ENCODE results near the gene RAB35. TPM values are rescaled to one million over a fixed set of nuclear protein-coding genes. Genes with fewer than 3 reads are reported as not detected.

The RAB35 gene
- polyA plus RNA-seq, 1 donor from 2014 or later: 60.2 TPM

DNA sequence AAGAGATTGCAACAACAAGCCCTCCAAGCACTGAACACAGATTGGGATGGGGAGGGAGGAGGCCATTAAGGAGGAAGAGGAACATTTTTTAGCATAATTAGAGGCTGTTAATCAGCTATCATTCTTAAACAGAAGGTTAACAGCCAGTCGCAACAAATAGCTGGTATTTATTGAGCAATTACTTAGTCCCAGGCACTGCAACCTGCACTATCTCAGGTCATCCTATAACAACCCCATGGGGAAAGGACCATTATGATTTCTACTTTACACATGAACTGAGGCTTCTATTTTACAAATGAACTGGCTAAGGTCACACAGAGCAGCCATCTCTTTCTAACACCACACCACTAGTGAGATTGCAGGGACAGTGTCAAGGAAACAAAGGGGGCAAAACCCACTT is 10.4 kb downstream of the RAB35 start:
- Histone ChIP-seq H3K4me2 (ENCODE audit: low read length) (no peak overlapping the region), H3K9me3 (ENCODE audit: low read length) (no peaks in the 10 kb centered on the region), H2AFZ (ENCODE audit: low read depth, low read length) (no peak overlapping the region), H3K9ac (ENCODE audit: low read length) (no peak overlapping the region), H3F3A (ENCODE audit: insufficient read depth, low read length, poor library complexity, severe bottlenecking) (no peaks in the 10 kb centered on the region), H3K9me2 (ENCODE audit: insufficient read depth, low read length) (no peaks in the 10 kb centered on the region), H3K27me3 (ENCODE audit: insufficient read depth, low read depth, low read length) (no peaks in the 10 kb centered on the region), H3K27ac (ENCODE audit: low read length) (no peak overlapping the region), H3K79me2 (replicated peaks; ENCODE audit: insufficient read depth, low read length) (no peaks in the 10 kb centered on the region), H3K4me3 (ENCODE audit: low read length) (no peak overlapping the region), H3K36me3 (ENCODE audit: insufficient read depth, low read length) (no peaks in the 10 kb centered on the region), H4K20me1 (ENCODE audit: insufficient read depth) (peaks cover 3% of the 10 kb centered on the region)
- TF ChIP-seq, protein P1, sequence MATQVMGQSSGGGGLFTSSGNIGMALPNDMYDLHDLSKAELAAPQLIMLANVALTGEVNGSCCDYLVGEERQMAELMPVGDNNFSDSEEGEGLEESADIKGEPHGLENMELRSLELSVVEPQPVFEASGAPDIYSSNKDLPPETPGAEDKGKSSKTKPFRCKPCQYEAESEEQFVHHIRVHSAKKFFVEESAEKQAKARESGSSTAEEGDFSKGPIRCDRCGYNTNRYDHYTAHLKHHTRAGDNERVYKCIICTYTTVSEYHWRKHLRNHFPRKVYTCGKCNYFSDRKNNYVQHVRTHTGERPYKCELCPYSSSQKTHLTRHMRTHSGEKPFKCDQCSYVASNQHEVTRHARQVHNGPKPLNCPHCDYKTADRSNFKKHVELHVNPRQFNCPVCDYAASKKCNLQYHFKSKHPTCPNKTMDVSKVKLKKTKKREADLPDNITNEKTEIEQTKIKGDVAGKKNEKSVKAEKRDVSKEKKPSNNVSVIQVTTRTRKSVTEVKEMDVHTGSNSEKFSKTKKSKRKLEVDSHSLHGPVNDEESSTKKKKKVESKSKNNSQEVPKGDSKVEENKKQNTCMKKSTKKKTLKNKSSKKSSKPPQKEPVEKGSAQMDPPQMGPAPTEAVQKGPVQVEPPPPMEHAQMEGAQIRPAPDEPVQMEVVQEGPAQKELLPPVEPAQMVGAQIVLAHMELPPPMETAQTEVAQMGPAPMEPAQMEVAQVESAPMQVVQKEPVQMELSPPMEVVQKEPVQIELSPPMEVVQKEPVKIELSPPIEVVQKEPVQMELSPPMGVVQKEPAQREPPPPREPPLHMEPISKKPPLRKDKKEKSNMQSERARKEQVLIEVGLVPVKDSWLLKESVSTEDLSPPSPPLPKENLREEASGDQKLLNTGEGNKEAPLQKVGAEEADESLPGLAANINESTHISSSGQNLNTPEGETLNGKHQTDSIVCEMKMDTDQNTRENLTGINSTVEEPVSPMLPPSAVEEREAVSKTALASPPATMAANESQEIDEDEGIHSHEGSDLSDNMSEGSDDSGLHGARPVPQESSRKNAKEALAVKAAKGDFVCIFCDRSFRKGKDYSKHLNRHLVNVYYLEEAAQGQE (IDR thresholded peaks at IDR 0.05; ENCODE audit: borderline replicate concordance): no peak
- TF ChIP-seq TAF1 (IDR thresholded peaks at IDR 0.05; ENCODE audit: low read depth) (no peak), POLR2AphosphoS5 (IDR thresholded peaks at IDR 0.05) (no peak), EP300 (conservative IDR thresholded peaks at IDR 0.05; ENCODE audit: poor library complexity, severe bottlenecking) (no peak)

DNA sequence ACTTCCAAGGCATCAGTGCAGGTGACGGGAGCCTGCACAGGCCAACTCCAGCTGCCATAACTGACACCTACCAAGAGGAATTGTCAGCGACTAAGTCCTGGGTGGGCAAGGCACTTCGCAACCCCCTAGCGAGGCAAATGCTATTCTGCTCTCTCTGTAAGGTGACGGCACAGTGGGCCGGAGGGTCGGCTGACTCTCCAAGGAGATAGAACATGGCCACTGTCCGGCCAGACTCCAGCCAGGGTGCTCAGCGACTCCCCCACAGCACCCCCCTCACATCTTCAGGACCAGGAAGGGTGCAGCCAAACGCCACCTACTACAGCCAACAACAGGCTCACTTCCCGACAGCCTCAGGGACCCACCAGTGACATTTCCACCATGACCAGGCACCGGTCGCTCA is 13.2 kb downstream of the RAB35 start:
- H3K79me2 ChIP-seq (replicated peaks; ENCODE audit: insufficient read depth, low read length): no peaks in the 10 kb centered on the region
- H3F3A ChIP-seq (ENCODE audit: insufficient read depth, low read length, poor library complexity, severe bottlenecking): no peaks in the 10 kb centered on the region
- H3K27ac ChIP-seq (ENCODE audit: low read length): no peak overlapping the region
- no peak overlapping the region for H2AFZ ChIP-seq (ENCODE audit: low read depth, low read length)
- peaks cover 3% of the 10 kb centered on the region for H4K20me1 ChIP-seq (ENCODE audit: insufficient read depth)
- no peaks in the 10 kb centered on the region for H3K36me3 ChIP-seq (ENCODE audit: insufficient read depth, low read length)
- no peak overlapping the region for H3K4me2 ChIP-seq (ENCODE audit: low read length)
- no peak overlapping the region for H3K9ac ChIP-seq (ENCODE audit: low read length)
- no peaks in the 10 kb centered on the region for H3K27me3 ChIP-seq (ENCODE audit: insufficient read depth, low read depth, low read length)
- H3K9me2 ChIP-seq (ENCODE audit: insufficient read depth, low read length): no peaks in the 10 kb centered on the region
- no peak overlapping the region for H3K4me3 ChIP-seq (ENCODE audit: low read length)
- H3K9me3 ChIP-seq (ENCODE audit: low read length): no peaks in the 10 kb centered on the region
- no peak for TF ChIP-seq MXI1 (conservative IDR thresholded peaks at IDR 0.05; ENCODE audit: poor library complexity, severe bottlenecking)
- TF ChIP-seq, protein P1 (IDR thresholded peaks at IDR 0.05; ENCODE audit: borderline replicate concordance): no peak
- no peak for TF ChIP-seq EZH2 (IDR thresholded peaks at IDR 0.05; ENCODE audit: borderline replicate concordance, insufficient read depth, low read length, poor library complexity, severe bottlenecking)

DNA sequence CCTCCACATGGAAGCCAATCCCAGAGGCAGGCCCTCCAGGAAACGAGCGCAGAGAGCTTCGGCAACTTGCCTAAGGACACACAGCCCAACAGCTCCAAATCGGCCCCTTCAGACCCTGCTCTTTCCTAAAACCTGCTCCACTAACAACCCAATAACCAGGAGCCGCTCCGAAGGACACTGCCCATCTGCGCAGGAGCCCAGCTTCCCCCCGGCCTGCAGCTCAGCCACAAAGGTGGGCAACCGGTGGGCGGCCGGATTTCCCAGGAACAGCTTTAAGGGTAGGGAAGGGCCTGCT is 13.6 kb downstream of the RAB35 start:
- no peak overlapping the region for H3K27ac ChIP-seq (ENCODE audit: low read length)
- no peaks in the 10 kb centered on the region for H3K9me2 ChIP-seq (ENCODE audit: insufficient read depth, low read length)
- H3K27me3 ChIP-seq (ENCODE audit: insufficient read depth, low read depth, low read length): no peaks in the 10 kb centered on the region
- no peak overlapping the region for H3K4me3 ChIP-seq (ENCODE audit: low read length)
- H2AFZ ChIP-seq (ENCODE audit: low read depth, low read length): no peak overlapping the region
- H3K4me2 ChIP-seq (ENCODE audit: low read length): no peak overlapping the region
- H3K9me3 ChIP-seq (ENCODE audit: low read length): no peaks in the 10 kb centered on the region
- no peaks in the 10 kb centered on the region for H3K36me3 ChIP-seq (ENCODE audit: insufficient read depth, low read length)
- no peaks in the 10 kb centered on the region for H3F3A ChIP-seq (ENCODE audit: insufficient read depth, low read length, poor library complexity, severe bottlenecking)
- no peak for TF ChIP-seq POLR2AphosphoS5 (IDR thresholded peaks at IDR 0.05)
- TF ChIP-seq RAD21 (conservative IDR thresholded peaks at IDR 0.05): no peak
- TF ChIP-seq, protein P1 (IDR thresholded peaks at IDR 0.05; ENCODE audit: borderline replicate concordance): no peak
- TF ChIP-seq SMC3 (conservative IDR thresholded peaks at IDR 0.05; ENCODE audit: poor library complexity): no peak
- TF ChIP-seq TAF1 (IDR thresholded peaks at IDR 0.05; ENCODE audit: low read depth): no peak
- TF ChIP-seq, protein P2, sequence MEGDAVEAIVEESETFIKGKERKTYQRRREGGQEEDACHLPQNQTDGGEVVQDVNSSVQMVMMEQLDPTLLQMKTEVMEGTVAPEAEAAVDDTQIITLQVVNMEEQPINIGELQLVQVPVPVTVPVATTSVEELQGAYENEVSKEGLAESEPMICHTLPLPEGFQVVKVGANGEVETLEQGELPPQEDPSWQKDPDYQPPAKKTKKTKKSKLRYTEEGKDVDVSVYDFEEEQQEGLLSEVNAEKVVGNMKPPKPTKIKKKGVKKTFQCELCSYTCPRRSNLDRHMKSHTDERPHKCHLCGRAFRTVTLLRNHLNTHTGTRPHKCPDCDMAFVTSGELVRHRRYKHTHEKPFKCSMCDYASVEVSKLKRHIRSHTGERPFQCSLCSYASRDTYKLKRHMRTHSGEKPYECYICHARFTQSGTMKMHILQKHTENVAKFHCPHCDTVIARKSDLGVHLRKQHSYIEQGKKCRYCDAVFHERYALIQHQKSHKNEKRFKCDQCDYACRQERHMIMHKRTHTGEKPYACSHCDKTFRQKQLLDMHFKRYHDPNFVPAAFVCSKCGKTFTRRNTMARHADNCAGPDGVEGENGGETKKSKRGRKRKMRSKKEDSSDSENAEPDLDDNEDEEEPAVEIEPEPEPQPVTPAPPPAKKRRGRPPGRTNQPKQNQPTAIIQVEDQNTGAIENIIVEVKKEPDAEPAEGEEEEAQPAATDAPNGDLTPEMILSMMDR (IDR thresholded peaks at IDR 0.05; ENCODE audit: poor library complexity, severe bottlenecking): no peak
- TF ChIP-seq EZH2 (IDR thresholded peaks at IDR 0.05; ENCODE audit: borderline replicate concordance, insufficient read depth, low read length, poor library complexity, severe bottlenecking): no peak
- TF ChIP-seq MXI1 (conservative IDR thresholded peaks at IDR 0.05; ENCODE audit: poor library complexity, severe bottlenecking): no peak
- no peak for TF ChIP-seq EP300 (conservative IDR thresholded peaks at IDR 0.05; ENCODE audit: poor library complexity, severe bottlenecking)
- H4K20me1 ChIP-seq (ENCODE audit: insufficient read depth): peaks cover 3% of the 10 kb centered on the region
- no peaks in the 10 kb centered on the region for H3K79me2 ChIP-seq (replicated peaks; ENCODE audit: insufficient read depth, low read length)
- H3K9ac ChIP-seq (ENCODE audit: low read length): no peak overlapping the region

All from neural cell (in vitro differentiated cells).